Astrocyte (in vitro differentiated cells and primary cell): ENCODE measurements around the gene DDO. TPM values are rescaled to one million over a fixed set of nuclear protein-coding genes. Genes with fewer than 3 reads are reported as not detected.

Source experiments
- DNase-seq: peaks from one replicate; pipeline ENCODE4 v3.0.0-alpha.2; 2010; ENCODE audit warnings: low read depth
- FAIRE-seq: peaks from 2 replicates; lab custom pipeline; 2011; peaks lifted over from hg19 to GRCh38; lab: Jason Lieb, UNC
- H2AFZ ChIP-seq: 2 replicates; pipeline ENCODE4 v1.6.0; 2012; ENCODE audit warnings: low read depth, low read length, inconsistent platforms
- H3K27ac ChIP-seq: 2 replicates; pipeline ENCODE4 v1.5.1; 2011; ENCODE audit warnings: low read depth, low read length, inconsistent platforms
- H3K27me3 ChIP-seq: 2 replicates; pipeline ENCODE4 v1.6.0; 2011; ENCODE audit warnings: low read length, inconsistent platforms; ENCODE audit not compliant: insufficient read depth
- H3K36me3 ChIP-seq: 2 replicates; pipeline ENCODE4 v1.5.1; 2011; ENCODE audit warnings: low read length, inconsistent platforms; ENCODE audit not compliant: insufficient read depth
- H3K4me1 ChIP-seq: 2 replicates; pipeline ENCODE4 v1.5.1; 2011; ENCODE audit warnings: low read length, inconsistent platforms; ENCODE audit not compliant: insufficient read depth
- H3K4me2 ChIP-seq: 2 replicates; pipeline ENCODE4 v1.6.0; 2012; ENCODE audit warnings: low read length, inconsistent platforms
- H3K4me3 ChIP-seq: 2 replicates; pipeline ENCODE4 v1.5.1; 2011; ENCODE audit warnings: low read depth, mild to moderate bottlenecking, low read length, inconsistent platforms; ENCODE audit not compliant: insufficient read depth
- H3K79me2 ChIP-seq: 2 replicates; pipeline ENCODE4 v1.6.0; 2012; ENCODE audit warnings: mild to moderate bottlenecking, low read length, inconsistent platforms; ENCODE audit not compliant: insufficient read depth
- H3K9ac ChIP-seq: 2 replicates; pipeline ENCODE4 v1.6.0; 2012; ENCODE audit warnings: mild to moderate bottlenecking, low read length, inconsistent platforms
- H3K9me3 ChIP-seq: 2 replicates; pipeline ENCODE4 v1.5.1; 2012; ENCODE audit warnings: low read depth, mild to moderate bottlenecking, low read length, inconsistent platforms; ENCODE audit not compliant: insufficient read depth
- H4K20me1 ChIP-seq: 2 replicates; pipeline ENCODE4 v1.6.0; 2012; ENCODE audit warnings: low read length, inconsistent platforms; ENCODE audit not compliant: insufficient read depth
- H3K27ac Mint-ChIP-seq: one replicate; pipeline ENCODE4 v1.8.0; 2021; ENCODE audit warnings: mild to moderate bottlenecking, mixed read lengths; ENCODE audit not compliant: unreplicated experiment
- H3K27me3 Mint-ChIP-seq: one replicate; pipeline ENCODE4 v1.8.0; 2021; ENCODE audit warnings: low read depth, mixed read lengths; ENCODE audit not compliant: unreplicated experiment
- H3K36me3 Mint-ChIP-seq: one replicate; pipeline ENCODE4 v1.8.0; 2021; ENCODE audit warnings: low read depth, mixed read lengths; ENCODE audit not compliant: unreplicated experiment
- H3K4me1 Mint-ChIP-seq: one replicate; pipeline ENCODE4 v1.8.0; 2021; ENCODE audit warnings: low read depth, mixed read lengths; ENCODE audit not compliant: unreplicated experiment
- H3K4me3 Mint-ChIP-seq: one replicate; pipeline ENCODE4 v1.8.0; 2021; ENCODE audit warnings: mild to moderate bottlenecking, moderate library complexity, mixed read lengths; ENCODE audit not compliant: unreplicated experiment
- H3K9me3 Mint-ChIP-seq: one replicate; pipeline ENCODE4 v1.8.0; 2021; ENCODE audit warnings: mild to moderate bottlenecking, mixed read lengths; ENCODE audit not compliant: unreplicated experiment
- EZH2 ChIP-seq: IDR thresholded peaks from 2 replicates; pipeline ENCODE4 v1.6.1; 2012; ENCODE audit warnings: mild to moderate bottlenecking, low read length, inconsistent platforms; ENCODE audit not compliant: insufficient read depth
- total RNA-seq: library from RNA; stranded (reverse); gene quantifications from 2 replicates; pipeline ENCODE4 v1.2.1, GENCODE V29; 2021
- TF ChIP-seq, protein P1 (sequence below): IDR thresholded peaks from 2 replicates; pipeline ENCODE4 v1.5.1; 2011; ENCODE audit warnings: low read depth, mild to moderate bottlenecking, inconsistent platforms, low read length, moderate library complexity; ENCODE audit not compliant: insufficient read depth

The DDO gene
- total RNA-seq, 1 donor from 2014 or later = not detected

- no peak for DNase-seq
- H4K20me1 ChIP-seq = no peaks in the 10 kb centered on the region
- peaks cover 15% of the 10 kb centered on the region for H3K27me3 Mint-ChIP-seq
- H3K27ac Mint-ChIP-seq = no peak overlapping the region
- no peak for FAIRE-seq
- no peaks in the 10 kb centered on the region for H3K79me2 ChIP-seq
- H3K4me2 ChIP-seq = no peak overlapping the region
- H3K9me3 Mint-ChIP-seq = peaks cover 5% of the 10 kb centered on the region
- peaks cover 3% of the 10 kb centered on the region for H3K4me1 Mint-ChIP-seq
- H3K4me1 ChIP-seq = no peaks in the 10 kb centered on the region
- no peak overlapping the region for H3K9ac ChIP-seq
- no peaks in the 10 kb centered on the region for H3K36me3 ChIP-seq
- H3K36me3 Mint-ChIP-seq = no peaks in the 10 kb centered on the region
- H3K27me3 ChIP-seq = peaks cover 56% of the 10 kb centered on the region
- no peak overlapping the region for H3K27ac ChIP-seq
- no peak overlapping the region for H2AFZ ChIP-seq
- no peak overlapping the region for H3K4me3 Mint-ChIP-seq
- TF ChIP-seq EZH2 = no peak
- TF ChIP-seq, protein P1, sequence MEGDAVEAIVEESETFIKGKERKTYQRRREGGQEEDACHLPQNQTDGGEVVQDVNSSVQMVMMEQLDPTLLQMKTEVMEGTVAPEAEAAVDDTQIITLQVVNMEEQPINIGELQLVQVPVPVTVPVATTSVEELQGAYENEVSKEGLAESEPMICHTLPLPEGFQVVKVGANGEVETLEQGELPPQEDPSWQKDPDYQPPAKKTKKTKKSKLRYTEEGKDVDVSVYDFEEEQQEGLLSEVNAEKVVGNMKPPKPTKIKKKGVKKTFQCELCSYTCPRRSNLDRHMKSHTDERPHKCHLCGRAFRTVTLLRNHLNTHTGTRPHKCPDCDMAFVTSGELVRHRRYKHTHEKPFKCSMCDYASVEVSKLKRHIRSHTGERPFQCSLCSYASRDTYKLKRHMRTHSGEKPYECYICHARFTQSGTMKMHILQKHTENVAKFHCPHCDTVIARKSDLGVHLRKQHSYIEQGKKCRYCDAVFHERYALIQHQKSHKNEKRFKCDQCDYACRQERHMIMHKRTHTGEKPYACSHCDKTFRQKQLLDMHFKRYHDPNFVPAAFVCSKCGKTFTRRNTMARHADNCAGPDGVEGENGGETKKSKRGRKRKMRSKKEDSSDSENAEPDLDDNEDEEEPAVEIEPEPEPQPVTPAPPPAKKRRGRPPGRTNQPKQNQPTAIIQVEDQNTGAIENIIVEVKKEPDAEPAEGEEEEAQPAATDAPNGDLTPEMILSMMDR = no peak
- no peak overlapping the region for H3K4me3 ChIP-seq
- no peaks in the 10 kb centered on the region for H3K9me3 ChIP-seq
These were observed 51.6 kb downstream of the DDO start for GRCh38 chr6:110363748-110364147.

GRCh38 chr6:110360676-110361075 is 54.7 kb downstream of the DDO start:
- Histone ChIP-seq H2AFZ (no peak overlapping the region), H3K79me2 (no peaks in the 10 kb centered on the region), H3K4me3 (no peak overlapping the region), H3K27ac (no peak overlapping the region), H3K9me3 (no peaks in the 10 kb centered on the region), H4K20me1 (no peaks in the 10 kb centered on the region), H3K27me3 (peaks cover 49% of the 10 kb centered on the region), H3K4me1 (no peaks in the 10 kb centered on the region), H3K4me2 (no peak overlapping the region), H3K9ac (no peak overlapping the region), H3K36me3 (no peaks in the 10 kb centered on the region)
- DNase-seq (no peak), FAIRE-seq (no peak)
- peaks cover under 1% of the 10 kb centered on the region for H3K4me1 Mint-ChIP-seq
- no peaks in the 10 kb centered on the region for H3K36me3 Mint-ChIP-seq
- TF ChIP-seq, protein P1 = no peak
- no peak for TF ChIP-seq EZH2
- H3K27me3 Mint-ChIP-seq = peaks cover 31% of the 10 kb centered on the region
- no peak overlapping the region for H3K4me3 Mint-ChIP-seq
- peaks cover 5% of the 10 kb centered on the region for H3K9me3 Mint-ChIP-seq
- H3K27ac Mint-ChIP-seq = no peak overlapping the region

DNA sequence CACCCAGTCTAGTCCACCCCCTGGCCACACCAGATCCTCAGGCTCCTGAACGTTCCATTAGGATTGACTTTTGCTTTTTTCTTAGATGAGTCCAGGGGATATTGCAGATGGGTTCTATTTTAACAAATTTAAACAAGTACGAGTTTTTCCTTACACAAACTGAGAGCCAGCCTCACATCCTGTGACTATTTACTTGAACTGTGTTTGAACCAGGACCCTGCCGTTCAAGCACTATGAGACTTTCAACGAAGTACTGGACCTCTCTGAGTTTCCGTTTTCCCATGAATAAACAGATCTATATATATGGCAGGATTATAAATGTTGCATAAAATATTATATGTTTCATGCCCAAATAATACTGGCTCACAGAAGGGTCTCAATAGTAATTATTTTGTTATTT is 55.8 kb downstream of the DDO start:
- Mint-ChIP-seq H3K4me1 (peaks cover 7% of the 10 kb centered on the region), H3K4me3 (no peak overlapping the region), H3K36me3 (no peaks in the 10 kb centered on the region), H3K9me3 (peaks cover 5% of the 10 kb centered on the region), H3K27ac (peak overlapping the region; percentile 34), H3K27me3 (peaks cover 33% of the 10 kb centered on the region)
- FAIRE-seq (no peak), DNase-seq (no peak)
- H3K4me2 ChIP-seq = no peak overlapping the region
- no peaks in the 10 kb centered on the region for H4K20me1 ChIP-seq
- H3K9me3 ChIP-seq = no peaks in the 10 kb centered on the region
- H2AFZ ChIP-seq = no peak overlapping the region
- no peaks in the 10 kb centered on the region for H3K36me3 ChIP-seq
- H3K4me3 ChIP-seq = no peak overlapping the region
- H3K9ac ChIP-seq = no peak overlapping the region
- TF ChIP-seq, protein P1 = no peak
- no peak for TF ChIP-seq EZH2
- no peaks in the 10 kb centered on the region for H3K79me2 ChIP-seq
- peaks cover 46% of the 10 kb centered on the region for H3K27me3 ChIP-seq
- H3K4me1 ChIP-seq = no peaks in the 10 kb centered on the region
- no peak overlapping the region for H3K27ac ChIP-seq
